GM21390 (cell line): ENCODE data around the gene FAM221A.
"Not testable (repeated sequence)": the region's sequence is repeated elsewhere in the genome, so short reads cannot be mapped to it uniquely, and the experiment has no call there.

ENCODE experiments used
- ATAC-seq: cut with Tn5 transposase; IDR thresholded peaks from one replicate; pipeline ENCODE4 v1.9.1; 2021; ENCODE audit not compliant: unreplicated experiment

Gene FAM221A

GRCh38 chr7:23679898-23680413 lies at the start of gene FAM221A:
Gene FAM221A (plus strand): TSS chr7:23680199. CDS start chr7:23680219, 20 bp downstream.
- ATAC-seq: peak; percentile 97

- no peak for ATAC-seq
Measured at GRCh38 chr7:23633417-23633816, 46.6 kb upstream of the FAM221A start.

- ATAC-seq: no peak
Measured at GRCh38 chr7:23645822-23646221, 34.2 kb upstream of the FAM221A start.

- no peak for ATAC-seq
Measured at GRCh38 chr7:23653942-23654341, 26.1 kb upstream of the FAM221A start.

GRCh38 chr7:23654508-23654907 lies 25.5 kb upstream of the FAM221A start:
- ATAC-seq: no peak

- no peak for ATAC-seq
Measured at GRCh38 chr7:23655433-23655832, 24.6 kb upstream of the FAM221A start.

GRCh38 chr7:23658831-23659427 lies 21.1 kb upstream of the FAM221A start:
- no peak for ATAC-seq

GRCh38 chr7:23661385-23661784 lies 18.6 kb upstream of the FAM221A start:
- ATAC-seq: no peak

- no peak for ATAC-seq
Measured at GRCh38 chr7:23662124-23662983, 17.6 kb upstream of the FAM221A start.

GRCh38 chr7:23662984-23663313 lies 17.1 kb upstream of the FAM221A start:
- ATAC-seq: no peak

- no peak for ATAC-seq
Measured at GRCh38 chr7:23664122-23664521, 15.9 kb upstream of the FAM221A start.

- ATAC-seq: no peak
Measured at GRCh38 chr7:23672033-23672432, 8.0 kb upstream of the FAM221A start.

GRCh38 chr7:23680414-23681405 lies 711 bp downstream of the FAM221A start:
- peak; percentile 51 for ATAC-seq

GRCh38 chr7:23684041-23684440 lies 4.0 kb downstream of the FAM221A start:
- not testable (repeated sequence) for ATAC-seq

GRCh38 chr7:23685731-23686130 lies 5.7 kb downstream of the FAM221A start:
- ATAC-seq: no peak

GRCh38 chr7:23687011-23687410 lies 7.0 kb downstream of the FAM221A start:
- no peak for ATAC-seq

- no peak for ATAC-seq
Measured at GRCh38 chr7:23689165-23689564, 9.2 kb downstream of the FAM221A start.

- no peak for ATAC-seq
Measured at GRCh38 chr7:23691320-23691719, 11.3 kb downstream of the FAM221A start.

- ATAC-seq: no peak
Measured at GRCh38 chr7:23693224-23693623, 13.2 kb downstream of the FAM221A start.

- no peak for ATAC-seq
Measured at GRCh38 chr7:23696916-23697441, 17.0 kb downstream of the FAM221A start.

- no peak for ATAC-seq
Measured at GRCh38 chr7:23698822-23699221, 18.8 kb downstream of the FAM221A start.
